Erythroblast (primary cell): ENCODE measurements around the gene ZSWIM7.
"Not testable (repeated sequence)": the region's sequence is repeated elsewhere in the genome, so short reads cannot be mapped to it uniquely, and the experiment has no call there.

Experiments used
- DNase-seq, 2 experiments: peaks; one replicate each; lab custom pipeline; 2025; lab: John Stamatoyannopoulos, UW
- GATA1 ChIP-seq: IDR thresholded peaks from 2 replicates; pipeline ENCODE4 v1.6.1; 2011; ENCODE audit warnings: low read depth, mild to moderate bottlenecking, control low read depth, low read length, moderate library complexity
- POLR2A ChIP-seq: IDR thresholded peaks from 2 replicates; pipeline ENCODE4 v1.6.1; 2011; ENCODE audit warnings: mild to moderate bottlenecking, low read length

Gene ZSWIM7

GRCh38 chr17:15944759-15945526, 54.6 kb downstream of the ZSWIM7 start, which contains the start of gene ADORA2B:
ADORA2B (plus strand) TSS chr17:15945130; CDS start chr17:15945249, 119 bp downstream.
- DNase-seq: peak; percentile 83 to 88
- TF ChIP-seq GATA1 (no peak), POLR2A (peak; percentile 53)

GRCh38 chr17:15943971-15944758, 55.3 kb downstream of the ZSWIM7 start:
- TF ChIP-seq POLR2A (no peak), GATA1 (no peak)
- DNase-seq: no peak

GRCh38 chr17:15942207-15942833, 57.2 kb downstream of the ZSWIM7 start:
- no peak for DNase-seq
- TF ChIP-seq GATA1 (no peak), POLR2A (no peak)

GRCh38 chr17:15941781-15942180, 57.7 kb downstream of the ZSWIM7 start:
- TF ChIP-seq GATA1 (no peak), POLR2A (no peak)
- no peak for DNase-seq

GRCh38 chr17:15936481-15936880, 63.0 kb downstream of the ZSWIM7 start:
- not testable (repeated sequence) for DNase-seq

- TF ChIP-seq POLR2A (no peak), GATA1 (no peak)
- DNase-seq: no peak
These were observed 63.6 kb downstream of the ZSWIM7 start for GRCh38 chr17:15935891-15936290.

GRCh38 chr17:15934866-15935265, 64.6 kb downstream of the ZSWIM7 start:
- DNase-seq: no peak
- TF ChIP-seq GATA1 (no peak), POLR2A (no peak)

- no peak for TF ChIP-seq GATA1
- no peak for TF ChIP-seq POLR2A
- no peak for DNase-seq
These were observed 68.1 kb downstream of the ZSWIM7 start for GRCh38 chr17:15931394-15931793.

GRCh38 chr17:15930426-15930825, 69.1 kb downstream of the ZSWIM7 start:
- TF ChIP-seq GATA1 (no peak), POLR2A (no peak)
- DNase-seq: no peak

- no peak for TF ChIP-seq GATA1
- no peak for DNase-seq
These were observed 69.6 kb downstream of the ZSWIM7 start for GRCh38 chr17:15929941-15930340.

GRCh38 chr17:15928286-15928785, 71.2 kb downstream of the ZSWIM7 start:
- no peak for DNase-seq
- TF ChIP-seq POLR2A (no peak), GATA1 (no peak)
